Posterior cingulate gyrus (tissue), 11 donors: ENCODE measurements around the gene DUSP21.
A peak's percentile ranks its signal among the peaks of the same experiment; 100 is the strongest.
"Not testable (repeated sequence)": the region's sequence is repeated elsewhere in the genome, so short reads cannot be mapped to it uniquely, and the experiment has no call there.

Experiments used
- DNase-seq, 10 donors: peaks; one replicate each; pipeline versions ENCODE4 v3.0.0 to v3.0.0-alpha.2; 2020 to 2021; ENCODE audit warnings: mixed read lengths in 3 of 10
- intact Hi-C: fragments of 100-400 bp; cut with DNase I; formaldehyde crosslinking; loops from one replicate; pipeline ENCODE4 v1.15.1; 2023

The DUSP21 gene

GRCh38 chrX:44843753-44844152, at the start of gene DUSP21:
Gene DUSP21 (plus strand): TSS chrX:44844021. CDS start chrX:44844133, 112 bp downstream.
- intact Hi-C loops, result no loop called here
- peak in 1 of 10 donors; percentile 68 for DNase-seq

- DNase-seq, result no peak
- intact Hi-C loops, result no loop called here
These were observed 47.8 kb upstream of the DUSP21 start for GRCh38 chrX:44795945-44796450.

- intact Hi-C loops, result no loop called here
- no peak for DNase-seq
These were observed 41.2 kb upstream of the DUSP21 start for GRCh38 chrX:44802613-44803012.

- intact Hi-C loops, result no loop called here
- DNase-seq, result no peak
These were observed 28.1 kb upstream of the DUSP21 start for GRCh38 chrX:44815681-44816080.

- intact Hi-C loops, result no loop called here
- no peak for DNase-seq
These were observed 27.5 kb upstream of the DUSP21 start for GRCh38 chrX:44816367-44816766.

GRCh38 chrX:44817029-44817428, 26.8 kb upstream of the DUSP21 start:
- DNase-seq, result no peak
- intact Hi-C loops, result no loop called here

GRCh38 chrX:44822601-44823000, 21.2 kb upstream of the DUSP21 start:
- no peak for DNase-seq
- intact Hi-C loops, result no loop called here

- DNase-seq, intact Hi-C loops: not testable (repeated sequence)
These were observed 20.6 kb upstream of the DUSP21 start for GRCh38 chrX:44823193-44823592.

GRCh38 chrX:44828008-44828605, 15.7 kb upstream of the DUSP21 start:
- intact Hi-C loops, result no loop called here
- DNase-seq, result no peak

GRCh38 chrX:44829832-44830231, 14.0 kb upstream of the DUSP21 start:
- intact Hi-C loops, result no loop called here
- no peak for DNase-seq

- DNase-seq, result no peak
- intact Hi-C loops, result no loop called here
These were observed 1.1 kb upstream of the DUSP21 start for GRCh38 chrX:44842550-44843317.

- intact Hi-C loops, result no loop called here
- no peak for DNase-seq
These were observed 511 bp upstream of the DUSP21 start for GRCh38 chrX:44843318-44843702.

- no peak for DNase-seq
- intact Hi-C loops, result no loop called here
These were observed 383 bp downstream of the DUSP21 start for GRCh38 chrX:44844204-44844603.

- DNase-seq, intact Hi-C loops: not testable (repeated sequence)
These were observed 7.1 kb downstream of the DUSP21 start for GRCh38 chrX:44850891-44851290.

- DNase-seq, result peak in 1 of 10 donors; percentile 80
- intact Hi-C loops, result no loop called here
These were observed 27.4 kb downstream of the DUSP21 start for GRCh38 chrX:44871114-44871645.

- intact Hi-C loops, result loop anchor here (2.0 kb wide), 2 partner anchors 199 to 263 kb away; no protein-coding TSS in a partner anchor
- DNase-seq, result peak in 7 of 10 donors; percentile 6 to 83 (median 24)
These were observed 28.4 kb downstream of the DUSP21 start for GRCh38 chrX:44871931-44872820.

- intact Hi-C loops, result loop anchor here (1.0 to 2.0 kb wide), 3 partner anchors 198 to 314 kb away; no protein-coding TSS in a partner anchor
These were observed 29.1 kb downstream of the DUSP21 start, which contains the start of gene KDM6A for GRCh38 chrX:44872821-44873414. Gene KDM6A (plus strand): TSS chrX:44873188. CDS start chrX:44873552, 364 bp downstream.

GRCh38 chrX:44873415-44874276, 29.8 kb downstream of the DUSP21 start:
- intact Hi-C loops, result loop anchor here (1.0 to 2.0 kb wide), 3 partner anchors 197 to 314 kb away; no protein-coding TSS in a partner anchor
- DNase-seq, result peak; percentile 12 to 95 (median 60)

More at GRCh38 chrX:44872821-44873414, 29.1 kb downstream of the DUSP21 start, which contains the start of gene KDM6A:
- DNase-seq, result peak; percentile 93 to 100 (median 100)
